GM23338 (cell line): Measurements from ENCODE around the gene MRPS24. TPM values are rescaled to one million over a fixed set of nuclear protein-coding genes. Genes with fewer than 3 reads are reported as not detected.

Experiments
- ATAC-seq: fragments of 200-7000 bp; cut with Tn5 transposase; 3 replicates; pipeline ENCODE4 v1.9.1; 2020
- DNase-seq: peaks from one replicate; pipeline ENCODE4 v3.0.0-alpha.2; 2015; ENCODE audit warnings: low spot score
- H2AFZ ChIP-seq: fragments of 200-600 bp; sonication (generic); 2 replicates; pipeline ENCODE4 v1.8.0; 2016; ENCODE audit warnings: antibody characterized with exemption, mild to moderate bottlenecking, moderate library complexity
- H3F3A ChIP-seq: fragments of 200-600 bp; sonication (generic); replicated peaks from 2 replicates; pipeline ENCODE4 v1.8.0; 2017; ENCODE audit warnings: antibody characterized with exemption, mixed run types, low read depth
- H3K27ac ChIP-seq: fragments of 200-600 bp; sonication (generic); 2 replicates; pipeline ENCODE4 v1.6.1; 2016; ENCODE audit warnings: low read depth
- H3K27me3 ChIP-seq: fragments of 200-600 bp; sonication (generic); 2 replicates; pipeline ENCODE4 v1.8.0; 2016; ENCODE audit warnings: mild to moderate bottlenecking, mixed run types, moderate library complexity; ENCODE audit not compliant: insufficient read depth
- H3K36me3 ChIP-seq: fragments of 200-600 bp; sonication (generic); 2 replicates; pipeline ENCODE4 v1.8.0; 2016; ENCODE audit warnings: mild to moderate bottlenecking; ENCODE audit not compliant: insufficient read depth
- H3K4me1 ChIP-seq: fragments of 200-600 bp; sonication (generic); 2 replicates; pipeline ENCODE4 v1.8.0; 2016; ENCODE audit warnings: mild to moderate bottlenecking, moderate library complexity; ENCODE audit not compliant: insufficient read depth
- H3K4me2 ChIP-seq: fragments of 200-600 bp; sonication (generic); 2 replicates; pipeline ENCODE4 v1.7.1; 2017; ENCODE audit warnings: mixed run types
- H3K4me3 ChIP-seq: fragments of 200-600 bp; sonication (generic); 2 replicates; pipeline ENCODE4 v1.6.1; 2016; ENCODE audit warnings: mixed run types
- H3K79me2 ChIP-seq: fragments of 200-600 bp; sonication (generic); replicated peaks from 2 replicates; pipeline ENCODE4 v1.8.0; 2017; ENCODE audit warnings: mild to moderate bottlenecking; ENCODE audit not compliant: insufficient read depth
- H3K9me2 ChIP-seq: fragments of 200-600 bp; sonication (generic); 2 replicates; pipeline ENCODE4 v1.8.0; 2017; ENCODE audit not compliant: insufficient read depth
- H4K20me1 ChIP-seq: fragments of 200-600 bp; sonication (generic); replicated peaks from 2 replicates; pipeline ENCODE4 v1.8.0; 2017; ENCODE audit warnings: mild to moderate bottlenecking; ENCODE audit not compliant: insufficient read depth
- H3K27ac Mint-ChIP-seq: 2 replicates; pipeline ENCODE4 v1.8.0; 2020; ENCODE audit warnings: inconsistent platforms, mild to moderate bottlenecking, moderate library complexity, mixed read lengths
- H3K27me3 Mint-ChIP-seq: 3 replicates; pipeline ENCODE4 v1.8.0; 2022; ENCODE audit warnings: low read depth, mild to moderate bottlenecking, moderate library complexity, mixed read lengths, inconsistent platforms; ENCODE audit not compliant: insufficient read depth, poor library complexity
- H3K36me3 Mint-ChIP-seq: 3 replicates; pipeline ENCODE4 v1.8.0; 2021; ENCODE audit warnings: low read depth, mild to moderate bottlenecking, inconsistent platforms, moderate library complexity, mixed read lengths
- H3K4me1 Mint-ChIP-seq: 3 replicates; pipeline ENCODE4 v1.8.0; 2020; ENCODE audit warnings: mild to moderate bottlenecking, inconsistent platforms, mixed read lengths
- H3K4me3 Mint-ChIP-seq: 3 replicates; pipeline ENCODE4 v1.8.0; 2021; ENCODE audit warnings: moderate library complexity, mild to moderate bottlenecking, inconsistent platforms, mixed read lengths
- H3K9me3 Mint-ChIP-seq: 3 replicates; pipeline ENCODE4 v1.8.0; 2020; ENCODE audit warnings: moderate library complexity, mild to moderate bottlenecking, inconsistent platforms, mixed read lengths
- CREB1 ChIP-seq: fragments of 250-450 bp; sonication (Bioruptor Pico); IDR thresholded peaks from 2 replicates; pipeline ENCODE4 v1.5.0; 2020; ENCODE audit warnings: low read depth, mild to moderate bottlenecking, moderate library complexity
- EZH2 ChIP-seq: fragments of 200-600 bp; sonication (generic); IDR thresholded peaks from one replicate; pipeline ENCODE4 v1.8.0; 2017; ENCODE audit warnings: antibody characterized with exemption, mild to moderate bottlenecking, low read depth; ENCODE audit not compliant: unreplicated experiment
- EZH2phosphoT487 ChIP-seq: fragments of 200-600 bp; sonication (generic); IDR thresholded peaks from one replicate; pipeline ENCODE4 v1.8.1; 2018; ENCODE audit warnings: antibody characterized with exemption; ENCODE audit not compliant: unreplicated experiment
- JUNB ChIP-seq: IDR thresholded peaks from one replicate; pipeline ENCODE4 v1.6.1; 2016; ENCODE audit warnings: antibody characterized with exemption; ENCODE audit not compliant: unreplicated experiment
- NANOG ChIP-seq: IDR thresholded peaks from 2 replicates; pipeline ENCODE4 v1.6.1; 2016; ENCODE audit warnings: antibody characterized with exemption, borderline replicate concordance
- POLR2AphosphoS5 ChIP-seq: IDR thresholded peaks from 2 replicates; pipeline ENCODE4 v1.6.1; 2016; ENCODE audit warnings: antibody characterized with exemption, low read depth
- STAT1 ChIP-seq: IDR thresholded peaks from one replicate; pipeline ENCODE4 v1.6.1; 2016; ENCODE audit warnings: antibody characterized with exemption; ENCODE audit not compliant: unreplicated experiment
- ZNF114 ChIP-seq: fragments of 250-450 bp; sonication (Bioruptor Pico); IDR thresholded peaks from 2 replicates; pipeline ENCODE4 v1.5.0; 2020; ENCODE audit warnings: mild to moderate bottlenecking, moderate library complexity
- ZNF331 ChIP-seq: fragments of 250-450 bp; sonication (Bioruptor Pico); IDR thresholded peaks from 2 replicates; pipeline ENCODE4 v1.5.0; 2020; ENCODE audit warnings: low read depth, mild to moderate bottlenecking, moderate library complexity
- polyA plus RNA-seq: library from polyadenylated mRNA; unstranded; fragments of >200 nt; fragmentation: Nextera tagmentation; extraction: Ambion mirVana; gene quantifications from 2 replicates; pipeline ENCODE4 v1.2.1, GENCODE V29; 2016
- total RNA-seq: library from RNA; depleted of rRNA; stranded (reverse); fragments of >200 nt; shearing (Covaris generic); gene quantifications from 2 replicates; pipeline ENCODE4 v1.2.3, GENCODE V29; 2014
- TF ChIP-seq, protein P1 (sequence below): fragments of 250-450 bp; sonication (Bioruptor Pico); IDR thresholded peaks from 2 replicates; pipeline ENCODE4 v1.5.0; 2020; ENCODE audit warnings: mild to moderate bottlenecking, moderate library complexity
- TF ChIP-seq, protein P2 (sequence below): IDR thresholded peaks from 2 replicates; pipeline ENCODE4 v1.6.1; 2016; ENCODE audit warnings: antibody characterized with exemption
- TF ChIP-seq, protein P3 (sequence below), 2 experiments: fragments of 200-600 bp in 1 of 2; sonication (generic) in 1 of 2; conservative IDR thresholded peaks; 2 replicates each; pipeline versions ENCODE4 v1.5.1 to v1.6.1; 2016 to 2017; ENCODE audit warnings: antibody characterized with exemption in 2 of 2, low read depth in 2 of 2, mild to moderate bottlenecking in 2 of 2, moderate library complexity in 1 of 2

Gene MRPS24
- total and polyA plus RNA-seq, 2 experiments from 2014 or later: 82.9 to 152 TPM

DNA sequence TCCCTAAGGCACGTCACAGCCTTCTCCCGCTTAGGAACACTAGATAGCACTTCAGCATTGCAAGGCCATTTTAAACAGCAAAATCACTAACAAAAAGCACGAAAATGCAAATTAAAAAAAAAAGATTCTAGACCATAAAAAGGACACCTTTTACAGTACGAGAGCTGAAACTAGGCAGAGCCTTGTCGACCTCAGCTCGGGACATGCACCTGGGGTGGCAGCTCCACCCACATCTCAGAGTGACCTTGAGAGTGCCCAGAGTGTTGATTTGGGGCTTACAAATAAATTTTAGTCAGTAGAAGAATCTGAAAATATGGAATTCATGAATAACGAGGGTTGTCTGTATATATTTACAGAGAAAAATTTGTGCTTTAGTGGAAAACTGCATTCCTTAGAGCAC is 1.1 kb downstream of the MRPS24 start (continued):
- TF ChIP-seq, protein P1, sequence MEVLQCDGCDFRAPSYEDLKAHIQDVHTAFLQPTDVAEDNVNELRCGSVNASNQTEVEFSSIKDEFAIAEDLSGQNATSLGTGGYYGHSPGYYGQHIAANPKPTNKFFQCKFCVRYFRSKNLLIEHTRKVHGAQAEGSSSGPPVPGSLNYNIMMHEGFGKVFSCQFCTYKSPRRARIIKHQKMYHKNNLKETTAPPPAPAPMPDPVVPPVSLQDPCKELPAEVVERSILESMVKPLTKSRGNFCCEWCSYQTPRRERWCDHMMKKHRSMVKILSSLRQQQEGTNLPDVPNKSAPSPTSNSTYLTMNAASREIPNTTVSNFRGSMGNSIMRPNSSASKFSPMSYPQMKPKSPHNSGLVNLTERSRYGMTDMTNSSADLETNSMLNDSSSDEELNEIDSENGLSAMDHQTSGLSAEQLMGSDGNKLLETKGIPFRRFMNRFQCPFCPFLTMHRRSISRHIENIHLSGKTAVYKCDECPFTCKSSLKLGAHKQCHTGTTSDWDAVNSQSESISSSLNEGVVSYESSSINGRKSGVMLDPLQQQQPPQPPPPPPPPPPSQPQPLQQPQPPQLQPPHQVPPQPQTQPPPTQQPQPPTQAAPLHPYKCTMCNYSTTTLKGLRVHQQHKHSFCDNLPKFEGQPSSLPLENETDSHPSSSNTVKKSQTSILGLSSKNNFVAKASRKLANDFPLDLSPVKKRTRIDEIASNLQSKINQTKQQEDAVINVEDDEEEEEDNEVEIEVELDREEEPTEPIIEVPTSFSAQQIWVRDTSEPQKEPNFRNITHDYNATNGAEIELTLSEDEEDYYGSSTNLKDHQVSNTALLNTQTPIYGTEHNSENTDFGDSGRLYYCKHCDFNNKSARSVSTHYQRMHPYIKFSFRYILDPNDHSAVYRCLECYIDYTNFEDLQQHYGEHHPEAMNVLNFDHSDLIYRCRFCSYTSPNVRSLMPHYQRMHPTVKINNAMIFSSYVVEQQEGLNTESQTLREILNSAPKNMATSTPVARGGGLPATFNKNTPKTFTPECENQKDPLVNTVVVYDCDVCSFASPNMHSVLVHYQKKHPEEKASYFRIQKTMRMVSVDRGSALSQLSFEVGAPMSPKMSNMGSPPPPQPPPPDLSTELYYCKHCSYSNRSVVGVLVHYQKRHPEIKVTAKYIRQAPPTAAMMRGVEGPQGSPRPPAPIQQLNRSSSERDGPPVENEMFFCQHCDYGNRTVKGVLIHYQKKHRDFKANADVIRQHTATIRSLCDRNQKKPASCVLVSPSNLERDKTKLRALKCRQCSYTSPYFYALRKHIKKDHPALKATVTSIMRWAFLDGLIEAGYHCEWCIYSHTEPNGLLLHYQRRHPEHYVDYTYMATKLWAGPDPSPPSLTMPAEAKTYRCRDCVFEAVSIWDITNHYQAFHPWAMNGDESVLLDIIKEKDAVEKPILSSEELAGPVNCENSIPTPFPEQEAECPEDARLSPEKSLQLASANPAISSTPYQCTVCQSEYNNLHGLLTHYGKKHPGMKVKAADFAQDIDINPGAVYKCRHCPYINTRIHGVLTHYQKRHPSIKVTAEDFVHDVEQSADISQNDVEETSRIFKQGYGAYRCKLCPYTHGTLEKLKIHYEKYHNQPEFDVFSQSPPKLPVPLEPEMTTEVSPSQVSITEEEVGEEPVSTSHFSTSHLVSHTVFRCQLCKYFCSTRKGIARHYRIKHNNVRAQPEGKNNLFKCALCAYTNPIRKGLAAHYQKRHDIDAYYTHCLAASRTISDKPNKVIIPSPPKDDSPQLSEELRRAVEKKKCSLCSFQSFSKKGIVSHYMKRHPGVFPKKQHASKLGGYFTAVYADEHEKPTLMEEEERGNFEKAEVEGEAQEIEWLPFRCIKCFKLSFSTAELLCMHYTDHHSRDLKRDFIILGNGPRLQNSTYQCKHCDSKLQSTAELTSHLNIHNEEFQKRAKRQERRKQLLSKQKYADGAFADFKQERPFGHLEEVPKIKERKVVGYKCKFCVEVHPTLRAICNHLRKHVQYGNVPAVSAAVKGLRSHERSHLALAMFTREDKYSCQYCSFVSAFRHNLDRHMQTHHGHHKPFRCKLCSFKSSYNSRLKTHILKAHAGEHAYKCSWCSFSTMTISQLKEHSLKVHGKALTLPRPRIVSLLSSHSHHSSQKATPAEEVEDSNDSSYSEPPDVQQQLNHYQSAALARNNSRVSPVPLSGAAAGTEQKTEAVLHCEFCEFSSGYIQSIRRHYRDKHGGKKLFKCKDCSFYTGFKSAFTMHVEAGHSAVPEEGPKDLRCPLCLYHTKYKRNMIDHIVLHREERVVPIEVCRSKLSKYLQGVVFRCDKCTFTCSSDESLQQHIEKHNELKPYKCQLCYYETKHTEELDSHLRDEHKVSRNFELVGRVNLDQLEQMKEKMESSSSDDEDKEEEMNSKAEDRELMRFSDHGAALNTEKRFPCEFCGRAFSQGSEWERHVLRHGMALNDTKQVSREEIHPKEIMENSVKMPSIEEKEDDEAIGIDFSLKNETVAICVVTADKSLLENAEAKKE (CRISPR knock-in tag): no peak
- TF ChIP-seq POLR2AphosphoS5 (no peak), JUNB (no peak), CREB1 (CRISPR knock-in tag) (no peak), STAT1 (no peak), EZH2 (no peak), ZNF331 (CRISPR knock-in tag) (no peak), EZH2phosphoT487 (no peak), ZNF114 (CRISPR knock-in tag) (no peak)
- TF ChIP-seq, protein P2, sequence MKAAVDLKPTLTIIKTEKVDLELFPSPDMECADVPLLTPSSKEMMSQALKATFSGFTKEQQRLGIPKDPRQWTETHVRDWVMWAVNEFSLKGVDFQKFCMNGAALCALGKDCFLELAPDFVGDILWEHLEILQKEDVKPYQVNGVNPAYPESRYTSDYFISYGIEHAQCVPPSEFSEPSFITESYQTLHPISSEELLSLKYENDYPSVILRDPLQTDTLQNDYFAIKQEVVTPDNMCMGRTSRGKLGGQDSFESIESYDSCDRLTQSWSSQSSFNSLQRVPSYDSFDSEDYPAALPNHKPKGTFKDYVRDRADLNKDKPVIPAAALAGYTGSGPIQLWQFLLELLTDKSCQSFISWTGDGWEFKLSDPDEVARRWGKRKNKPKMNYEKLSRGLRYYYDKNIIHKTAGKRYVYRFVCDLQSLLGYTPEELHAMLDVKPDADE: no peak

DNA sequence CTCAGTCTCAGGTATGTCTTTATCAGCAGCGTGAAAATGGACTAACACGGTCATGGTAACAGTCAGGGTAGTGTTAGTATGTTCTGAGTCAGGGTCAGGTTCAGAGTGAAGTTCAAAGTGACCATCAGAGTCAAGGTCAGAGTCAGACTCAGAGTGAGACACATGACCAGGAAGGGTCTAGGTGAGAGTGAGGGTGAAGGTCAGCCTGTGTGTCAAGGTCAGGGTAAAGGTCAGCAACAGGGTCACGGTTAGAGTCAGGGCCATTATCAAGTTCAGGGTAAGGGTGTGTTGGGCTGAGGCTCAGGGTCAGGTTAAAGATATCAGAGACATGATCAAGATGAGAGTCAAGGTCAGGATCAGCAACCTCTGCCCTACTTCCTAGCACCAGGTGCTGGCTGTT is 4.0 kb downstream of the MRPS24 start:
- H3K4me1 Mint-ChIP-seq: peaks cover 15% of the 10 kb centered on the region
- H4K20me1 ChIP-seq: no peaks in the 10 kb centered on the region
- H3F3A ChIP-seq: peaks cover 2% of the 10 kb centered on the region; the same call in 1 of the 2 replicates
- H3K4me3 ChIP-seq: no peak overlapping the region
- DNase-seq: no peak
- peaks cover 4% of the 10 kb centered on the region; the same call in 2 of the 3 replicates for H3K9me3 Mint-ChIP-seq
- H3K9me2 ChIP-seq: no peaks in the 10 kb centered on the region
- H3K27me3 ChIP-seq: no peaks in the 10 kb centered on the region
- ATAC-seq: no peak
- no peak overlapping the region for H3K4me3 Mint-ChIP-seq
- H3K27ac ChIP-seq: no peak overlapping the region
- peaks cover 16% of the 10 kb centered on the region for H3K36me3 ChIP-seq
- peaks cover 10% of the 10 kb centered on the region for H3K4me1 ChIP-seq
- H3K27me3 Mint-ChIP-seq: peaks cover 4% of the 10 kb centered on the region
- no peak overlapping the region for H3K27ac Mint-ChIP-seq
- no peak overlapping the region for H2AFZ ChIP-seq
- no peak overlapping the region for H3K4me2 ChIP-seq
- peaks cover 11% of the 10 kb centered on the region for H3K79me2 ChIP-seq
- H3K36me3 Mint-ChIP-seq: peaks cover 34% of the 10 kb centered on the region
- TF ChIP-seq POLR2AphosphoS5: no peak
- TF ChIP-seq, protein P3, sequence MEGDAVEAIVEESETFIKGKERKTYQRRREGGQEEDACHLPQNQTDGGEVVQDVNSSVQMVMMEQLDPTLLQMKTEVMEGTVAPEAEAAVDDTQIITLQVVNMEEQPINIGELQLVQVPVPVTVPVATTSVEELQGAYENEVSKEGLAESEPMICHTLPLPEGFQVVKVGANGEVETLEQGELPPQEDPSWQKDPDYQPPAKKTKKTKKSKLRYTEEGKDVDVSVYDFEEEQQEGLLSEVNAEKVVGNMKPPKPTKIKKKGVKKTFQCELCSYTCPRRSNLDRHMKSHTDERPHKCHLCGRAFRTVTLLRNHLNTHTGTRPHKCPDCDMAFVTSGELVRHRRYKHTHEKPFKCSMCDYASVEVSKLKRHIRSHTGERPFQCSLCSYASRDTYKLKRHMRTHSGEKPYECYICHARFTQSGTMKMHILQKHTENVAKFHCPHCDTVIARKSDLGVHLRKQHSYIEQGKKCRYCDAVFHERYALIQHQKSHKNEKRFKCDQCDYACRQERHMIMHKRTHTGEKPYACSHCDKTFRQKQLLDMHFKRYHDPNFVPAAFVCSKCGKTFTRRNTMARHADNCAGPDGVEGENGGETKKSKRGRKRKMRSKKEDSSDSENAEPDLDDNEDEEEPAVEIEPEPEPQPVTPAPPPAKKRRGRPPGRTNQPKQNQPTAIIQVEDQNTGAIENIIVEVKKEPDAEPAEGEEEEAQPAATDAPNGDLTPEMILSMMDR (conservative IDR thresholded peaks at IDR 0.05; ENCODE audit: low read depth in 2 of 2): no peak
- TF ChIP-seq EZH2: no peak
- TF ChIP-seq NANOG: no peak
